ENCODE measurements around the gene ZFHX3. TPM values are rescaled to one million over a fixed set of nuclear protein-coding genes. Genes with fewer than 3 reads are reported as not detected.

The ZFHX3 gene
- total and polyA plus RNA-seq, 2 donors (not counting 1 experiment from before 2014, with no cell fraction given) = 0.54 to 6.6 TPM

DNA sequence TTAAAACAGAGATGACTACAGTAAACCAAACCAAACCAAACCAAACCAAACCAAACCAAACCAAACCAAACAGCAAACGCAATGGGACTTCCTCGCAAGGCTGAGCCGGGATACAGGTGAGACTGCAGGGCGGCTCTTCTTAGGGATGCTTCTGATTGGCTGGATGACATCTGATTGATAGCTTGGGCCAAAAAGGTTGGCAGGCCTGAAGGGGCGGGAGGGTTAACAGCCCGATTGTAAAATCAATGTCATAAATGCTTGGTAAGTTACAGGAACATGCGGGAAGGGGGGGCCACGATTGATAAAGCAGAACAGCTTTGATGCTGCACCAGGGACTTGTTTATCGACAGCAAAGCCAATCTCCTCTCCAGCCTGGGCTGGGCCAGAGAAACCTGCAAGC is 86.1 kb downstream of the ZFHX3 start:
- ChIA-PET POLR2A (no interaction called here), CTCF (interaction anchor here (0.7 kb wide), 1 partner anchor 441 kb away, joined by 4 read pairs; no protein-coding TSS in a partner anchor)
- H3K27me3 ChIP-seq (replicated peaks in 1 of 4; ENCODE audit: control extremely low read depth in 1 of 4, control insufficient read depth in 3 of 4, insufficient read depth in 4 of 4, low read length in 3 of 4) = no peaks in the 10 kb centered on the region
- intact Hi-C loops (cut with micrococcal nuclease) = no loop called here
- H3K4me2 ChIP-seq (replicated peaks; ENCODE audit: low read depth, low read length, poor library complexity, severe bottlenecking) = no peak overlapping the region
- Mint-ChIP-seq H3K9me3 (ENCODE audit: insufficient read depth) (no peaks in the 10 kb centered on the region), H3K4me1 (no peaks in the 10 kb centered on the region), H3K4me3 (no peak overlapping the region), H3K27ac (no peak overlapping the region), H3K27me3 (no peaks in the 10 kb centered on the region)
- H3K36me3 ChIP-seq (replicated peaks in 1 of 2; ENCODE audit: control extremely low read depth in 1 of 2, control insufficient read depth in 1 of 2, extremely low read depth in 1 of 2, insufficient read depth in 2 of 2, low read length in 1 of 2) = no peaks in the 10 kb centered on the region
- no peaks in the 10 kb centered on the region for H3K4me1 ChIP-seq (ENCODE audit: control insufficient read depth in 2 of 2, insufficient read depth in 2 of 2, low read length in 2 of 2)
- ATAC-seq (ENCODE audit: low read depth) = no peak
- no peak overlapping the region for H2AFZ ChIP-seq (ENCODE audit: insufficient read depth, low read depth, low read length, poor library complexity, severe bottlenecking)
- no peak for DNase-seq
- 99% methylated on average over 7 of the region's 9 CpGs for WGBS (ENCODE audit: insufficient coverage)
- H3K9ac ChIP-seq (ENCODE audit: low read length) = no peak overlapping the region
- H3K4me3 ChIP-seq (ENCODE audit: control extremely low read depth in 1 of 5, extremely low read depth in 1 of 5, insufficient read depth in 1 of 5, low read depth in 2 of 5, low read length in 4 of 5) = no peak overlapping the region
- TF ChIP-seq EZH2 (IDR thresholded peaks at IDR 0.05; ENCODE audit: borderline replicate concordance, insufficient read depth, low read depth, low read length, poor library complexity, severe bottlenecking) = no peak
- TF ChIP-seq, protein P1, sequence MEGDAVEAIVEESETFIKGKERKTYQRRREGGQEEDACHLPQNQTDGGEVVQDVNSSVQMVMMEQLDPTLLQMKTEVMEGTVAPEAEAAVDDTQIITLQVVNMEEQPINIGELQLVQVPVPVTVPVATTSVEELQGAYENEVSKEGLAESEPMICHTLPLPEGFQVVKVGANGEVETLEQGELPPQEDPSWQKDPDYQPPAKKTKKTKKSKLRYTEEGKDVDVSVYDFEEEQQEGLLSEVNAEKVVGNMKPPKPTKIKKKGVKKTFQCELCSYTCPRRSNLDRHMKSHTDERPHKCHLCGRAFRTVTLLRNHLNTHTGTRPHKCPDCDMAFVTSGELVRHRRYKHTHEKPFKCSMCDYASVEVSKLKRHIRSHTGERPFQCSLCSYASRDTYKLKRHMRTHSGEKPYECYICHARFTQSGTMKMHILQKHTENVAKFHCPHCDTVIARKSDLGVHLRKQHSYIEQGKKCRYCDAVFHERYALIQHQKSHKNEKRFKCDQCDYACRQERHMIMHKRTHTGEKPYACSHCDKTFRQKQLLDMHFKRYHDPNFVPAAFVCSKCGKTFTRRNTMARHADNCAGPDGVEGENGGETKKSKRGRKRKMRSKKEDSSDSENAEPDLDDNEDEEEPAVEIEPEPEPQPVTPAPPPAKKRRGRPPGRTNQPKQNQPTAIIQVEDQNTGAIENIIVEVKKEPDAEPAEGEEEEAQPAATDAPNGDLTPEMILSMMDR (IDR thresholded peaks at IDR 0.05) = no peak
- H3K27ac ChIP-seq (ENCODE audit: low read length in 2 of 2) = no peak overlapping the region
- peaks cover 0 to 21% (median 0%) of the 10 kb centered on the region in 3 donors for H3K9me3 ChIP-seq (ENCODE audit: control extremely low read depth in 1 of 3, control insufficient read depth in 2 of 3, insufficient read depth in 1 of 3, low read length in 2 of 3)
- H4K20me1 ChIP-seq (ENCODE audit: control insufficient read depth, insufficient read depth, low read length, poor library complexity, severe bottlenecking) = no peaks in the 10 kb centered on the region
- H3K79me2 ChIP-seq (ENCODE audit: control insufficient read depth, insufficient read depth, low read length) = no peaks in the 10 kb centered on the region

DNA sequence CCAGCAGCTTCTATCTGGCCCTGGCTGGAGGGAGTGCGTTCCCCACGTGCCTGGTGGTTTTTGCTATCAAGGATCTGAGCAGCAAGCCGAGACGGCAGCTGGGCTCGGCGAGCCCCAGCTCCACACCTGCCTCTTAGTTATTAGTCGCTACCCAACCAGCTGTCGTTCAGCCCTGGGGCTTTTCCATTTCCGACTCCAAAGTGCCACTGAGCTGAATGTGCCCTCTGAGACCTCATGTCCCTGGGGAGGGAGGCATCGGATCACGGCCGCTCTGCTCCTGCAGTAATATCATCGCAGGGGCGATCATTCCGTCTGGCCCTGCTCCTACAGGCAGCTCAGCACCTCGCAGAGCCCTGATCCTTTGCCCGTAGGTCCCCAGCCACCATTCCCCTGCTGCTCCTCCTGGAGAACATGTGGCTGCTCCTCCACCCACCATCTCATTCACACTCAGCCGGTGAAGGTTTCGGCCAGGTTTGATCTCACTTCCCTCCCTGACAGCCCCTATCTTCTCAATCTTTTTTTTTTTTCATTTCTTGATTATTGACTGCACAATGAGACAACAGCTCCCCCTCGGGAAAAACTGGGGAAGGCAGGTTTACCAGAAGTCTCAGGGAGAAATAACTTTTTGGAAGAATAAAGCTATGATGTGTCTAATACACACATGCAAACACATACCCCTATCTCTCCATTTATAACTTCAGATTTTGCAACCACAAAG is 86.7 kb downstream of the ZFHX3 start:
- H3K27ac ChIP-seq (ENCODE audit: low read length in 2 of 2) = no peak overlapping the region
- H3K27ac Mint-ChIP-seq = no peak overlapping the region
- POLR2A ChIA-PET = interaction anchor here (0.7 kb wide), 1 partner anchor 12 kb away, joined by 4 read pairs; no protein-coding TSS in a partner anchor
- no peaks in the 10 kb centered on the region for H3K9me3 Mint-ChIP-seq (ENCODE audit: insufficient read depth)
- TF ChIP-seq, protein P1 (IDR thresholded peaks at IDR 0.05) = no peak
- no peak for TF ChIP-seq EZH2 (IDR thresholded peaks at IDR 0.05; ENCODE audit: borderline replicate concordance, insufficient read depth, low read depth, low read length, poor library complexity, severe bottlenecking)
- CTCF ChIA-PET = interaction anchor here (0.7 kb wide), 1 partner anchor 440 kb away, joined by 4 read pairs; no protein-coding TSS in a partner anchor
- H4K20me1 ChIP-seq (ENCODE audit: control insufficient read depth, insufficient read depth, low read length, poor library complexity, severe bottlenecking) = no peaks in the 10 kb centered on the region
- H3K9ac ChIP-seq (ENCODE audit: low read length) = no peak overlapping the region
- no peaks in the 10 kb centered on the region for H3K79me2 ChIP-seq (ENCODE audit: control insufficient read depth, insufficient read depth, low read length)
- H3K36me3 ChIP-seq (replicated peaks in 1 of 2; ENCODE audit: control extremely low read depth in 1 of 2, control insufficient read depth in 1 of 2, extremely low read depth in 1 of 2, insufficient read depth in 2 of 2, low read length in 1 of 2) = no peaks in the 10 kb centered on the region
- 96% methylated on average over 19 of the region's 20 CpGs for WGBS (ENCODE audit: insufficient coverage)
- no peaks in the 10 kb centered on the region for H3K4me1 Mint-ChIP-seq
- no peaks in the 10 kb centered on the region for H3K27me3 Mint-ChIP-seq
- H3K9me3 ChIP-seq (ENCODE audit: control extremely low read depth in 1 of 3, control insufficient read depth in 2 of 3, insufficient read depth in 1 of 3, low read length in 2 of 3) = peaks cover 0 to 21% (median 0%) of the 10 kb centered on the region in 3 donors
- no peak overlapping the region for H2AFZ ChIP-seq (ENCODE audit: insufficient read depth, low read depth, low read length, poor library complexity, severe bottlenecking)
- intact Hi-C loops (cut with micrococcal nuclease) = no loop called here
- no peak for DNase-seq
- H3K4me3 ChIP-seq (ENCODE audit: control extremely low read depth in 1 of 5, extremely low read depth in 1 of 5, insufficient read depth in 1 of 5, low read depth in 2 of 5, low read length in 4 of 5) = no peak overlapping the region
- no peak for ATAC-seq (ENCODE audit: low read depth)
- H3K4me1 ChIP-seq (ENCODE audit: control insufficient read depth in 2 of 2, insufficient read depth in 2 of 2, low read length in 2 of 2) = no peaks in the 10 kb centered on the region
- no peaks in the 10 kb centered on the region for H3K27me3 ChIP-seq (replicated peaks in 1 of 4; ENCODE audit: control extremely low read depth in 1 of 4, control insufficient read depth in 3 of 4, insufficient read depth in 4 of 4, low read length in 3 of 4)
- no peak overlapping the region for H3K4me3 Mint-ChIP-seq
- no peak overlapping the region for H3K4me2 ChIP-seq (replicated peaks; ENCODE audit: low read depth, low read length, poor library complexity, severe bottlenecking)

Measured in B cell (primary cell).